Activated naive CD4-positive, alpha-beta T cell treated with anti-CD3 and anti-CD28 coated beads, Interleukin-2, amount 50 U/mL, for 24 hours (primary cell): Measurements from ENCODE around the gene ATP9A.
A peak's percentile ranks its signal among the peaks of the same experiment; 100 is the strongest.
"Not testable (repeated sequence)": the region's sequence is repeated elsewhere in the genome, so short reads cannot be mapped to it uniquely, and the experiment has no call there.

ENCODE experiments used
- H3K27ac Mint-ChIP-seq: one replicate; pipeline ENCODE4 v1.8.0; 2021; ENCODE audit warnings: mild to moderate bottlenecking, mixed read lengths
- H3K27me3 Mint-ChIP-seq: one replicate; pipeline ENCODE4 v1.8.0; 2021; ENCODE audit warnings: mixed read lengths
- H3K36me3 Mint-ChIP-seq: one replicate; pipeline ENCODE4 v1.8.0; 2021; ENCODE audit warnings: mixed read lengths
- H3K4me1 Mint-ChIP-seq: one replicate; pipeline ENCODE4 v1.8.0; 2021; ENCODE audit warnings: mixed read lengths
- H3K4me3 Mint-ChIP-seq: one replicate; pipeline ENCODE4 v1.8.0; 2021; ENCODE audit warnings: mild to moderate bottlenecking, mixed read lengths
- H3K9me3 Mint-ChIP-seq: one replicate; pipeline ENCODE4 v1.8.0; 2021; ENCODE audit warnings: mixed read lengths

Gene ATP9A

GRCh38 chr20:51766994-51767866 is 960 bp downstream of the ATP9A start:
- H3K4me3 Mint-ChIP-seq, result peak overlapping the region; percentile 65
- H3K27ac Mint-ChIP-seq, result no peak overlapping the region
- peaks cover 31% of the 10 kb centered on the region for H3K27me3 Mint-ChIP-seq
- H3K4me1 Mint-ChIP-seq, result peaks cover 9% of the 10 kb centered on the region
- H3K9me3 Mint-ChIP-seq, result no peaks in the 10 kb centered on the region
- H3K36me3 Mint-ChIP-seq, result no peaks in the 10 kb centered on the region

- H3K27me3 Mint-ChIP-seq, result peaks cover 28% of the 10 kb centered on the region
- not testable (repeated sequence) for H3K4me1 Mint-ChIP-seq, H3K9me3 Mint-ChIP-seq, H3K27ac Mint-ChIP-seq, H3K36me3 Mint-ChIP-seq, H3K4me3 Mint-ChIP-seq
These were observed 2.8 kb downstream of the ATP9A start for GRCh38 chr20:51765381-51765780.

GRCh38 chr20:51763965-51764602 is 4.1 kb downstream of the ATP9A start:
- Mint-ChIP-seq H3K27ac (no peak overlapping the region), H3K4me3 (no peak overlapping the region), H3K27me3 (peaks cover 18% of the 10 kb centered on the region), H3K36me3 (no peaks in the 10 kb centered on the region), H3K4me1 (peaks cover 6% of the 10 kb centered on the region), H3K9me3 (no peaks in the 10 kb centered on the region)

GRCh38 chr20:51760905-51761546 is 7.2 kb downstream of the ATP9A start:
- Mint-ChIP-seq H3K27me3 (peaks cover 12% of the 10 kb centered on the region), H3K27ac (no peak overlapping the region), H3K4me3 (no peak overlapping the region), H3K4me1 (no peaks in the 10 kb centered on the region), H3K9me3 (no peaks in the 10 kb centered on the region), H3K36me3 (no peaks in the 10 kb centered on the region)

- peaks cover 8% of the 10 kb centered on the region for H3K27me3 Mint-ChIP-seq
These were observed 8.2 kb downstream of the ATP9A start for GRCh38 chr20:51759769-51760510.

GRCh38 chr20:51758978-51759544 is 9.1 kb downstream of the ATP9A start:
- H3K9me3 Mint-ChIP-seq, result no peaks in the 10 kb centered on the region

More at GRCh38 chr20:51759769-51760510, 8.2 kb downstream of the ATP9A start:
- Mint-ChIP-seq H3K9me3 (no peaks in the 10 kb centered on the region), H3K4me1 (no peaks in the 10 kb centered on the region), H3K27ac (no peak overlapping the region), H3K36me3 (no peaks in the 10 kb centered on the region), H3K4me3 (no peak overlapping the region)

GRCh38 chr20:51757226-51757625 is 11.0 kb downstream of the ATP9A start:
- H3K4me3 Mint-ChIP-seq, result no peak overlapping the region
- no peak overlapping the region for H3K27ac Mint-ChIP-seq
- no peaks in the 10 kb centered on the region for H3K36me3 Mint-ChIP-seq
- no peaks in the 10 kb centered on the region for H3K4me1 Mint-ChIP-seq
- peaks cover 3% of the 10 kb centered on the region for H3K27me3 Mint-ChIP-seq
- no peaks in the 10 kb centered on the region for H3K9me3 Mint-ChIP-seq

More at GRCh38 chr20:51758978-51759544, 9.1 kb downstream of the ATP9A start:
- Mint-ChIP-seq H3K27me3 (peaks cover 5% of the 10 kb centered on the region), H3K4me3 (no peak overlapping the region), H3K36me3 (no peaks in the 10 kb centered on the region), H3K4me1 (no peaks in the 10 kb centered on the region), H3K27ac (no peak overlapping the region)

GRCh38 chr20:51756653-51757052 is 11.5 kb downstream of the ATP9A start:
- Mint-ChIP-seq H3K9me3 (no peaks in the 10 kb centered on the region), H3K4me1 (no peaks in the 10 kb centered on the region), H3K27ac (no peak overlapping the region), H3K36me3 (no peaks in the 10 kb centered on the region), H3K4me3 (no peak overlapping the region), H3K27me3 (peaks cover 3% of the 10 kb centered on the region)

GRCh38 chr20:51753220-51753619 is 15.0 kb downstream of the ATP9A start:
- H3K27ac Mint-ChIP-seq, H3K27me3 Mint-ChIP-seq, H3K4me3 Mint-ChIP-seq, H3K9me3 Mint-ChIP-seq, H3K4me1 Mint-ChIP-seq, H3K36me3 Mint-ChIP-seq: not testable (repeated sequence)

GRCh38 chr20:51752343-51752951 is 15.7 kb downstream of the ATP9A start:
- no peaks in the 10 kb centered on the region for H3K9me3 Mint-ChIP-seq
- no peak overlapping the region for H3K27ac Mint-ChIP-seq
- H3K4me1 Mint-ChIP-seq, result no peaks in the 10 kb centered on the region
- no peaks in the 10 kb centered on the region for H3K27me3 Mint-ChIP-seq
- H3K4me3 Mint-ChIP-seq, result no peak overlapping the region
- no peaks in the 10 kb centered on the region for H3K36me3 Mint-ChIP-seq

- Mint-ChIP-seq H3K36me3 (no peaks in the 10 kb centered on the region), H3K27me3 (peaks cover under 1% of the 10 kb centered on the region), H3K9me3 (no peaks in the 10 kb centered on the region), H3K4me3 (no peak overlapping the region), H3K4me1 (no peaks in the 10 kb centered on the region), H3K27ac (no peak overlapping the region)
These were observed 17.3 kb downstream of the ATP9A start for GRCh38 chr20:51750770-51751388.

- no peaks in the 10 kb centered on the region for H3K36me3 Mint-ChIP-seq
- H3K27ac Mint-ChIP-seq, result no peak overlapping the region
- H3K4me3 Mint-ChIP-seq, result no peak overlapping the region
- H3K9me3 Mint-ChIP-seq, result no peaks in the 10 kb centered on the region
- H3K4me1 Mint-ChIP-seq, result no peaks in the 10 kb centered on the region
- H3K27me3 Mint-ChIP-seq, result peaks cover 2% of the 10 kb centered on the region
These were observed 18.0 kb downstream of the ATP9A start for GRCh38 chr20:51750037-51750769.

GRCh38 chr20:51749674-51750036 is 18.5 kb downstream of the ATP9A start:
- H3K27ac Mint-ChIP-seq, result no peak overlapping the region
- peaks cover 2% of the 10 kb centered on the region for H3K27me3 Mint-ChIP-seq
- no peak overlapping the region for H3K4me3 Mint-ChIP-seq
- H3K9me3 Mint-ChIP-seq, result no peaks in the 10 kb centered on the region
- H3K4me1 Mint-ChIP-seq, result no peaks in the 10 kb centered on the region
- H3K36me3 Mint-ChIP-seq, result no peaks in the 10 kb centered on the region
